ENCODE measurements around the gene TDRD6.

- TF ChIP-seq TCF12 (IDR thresholded peaks at IDR 0.05; ENCODE audit: low read depth) (no peak), TEAD4 (IDR thresholded peaks at IDR 0.05) (no peak), MAX (IDR thresholded peaks at IDR 0.05) (no peak)
These were observed 12.3 kb downstream of the TDRD6 start for GRCh38 chr6:46699970-46700369.

Data from Ishikawa (cell line).